Endothelial cell of umbilical vein (primary cell): ENCODE results near the gene NFIA. TPM values are rescaled to one million over a fixed set of nuclear protein-coding genes. Genes with fewer than 3 reads are reported as not detected.

Experiments
- BruUV-seq: library from RNA; stranded (reverse); fragments of 400-500 nt; replicated peaks from 2 replicates; lab custom pipeline; 2021; lab: Mats Ljungman, UMichigan
- CTCF ChIA-PET: fragments of 300-600, 350-600 bp; sonication (Branson Sonifier 250); formaldehyde crosslinking; loops from one replicate; lab custom pipeline; 2021; ENCODE audit warnings: antibody characterized with exemption, inconsistent platforms; lab: Charles Lee
- POLR2A ChIA-PET: fragments of 300-600, 350-600 bp; sonication (Branson Sonifier 250); formaldehyde crosslinking; loops from one replicate; lab custom pipeline; 2021; ENCODE audit warnings: antibody characterized with exemption, inconsistent platforms; lab: Charles Lee
- DNase-seq: peaks from one replicate; pipeline ENCODE4 v3.0.0-alpha.2; 2011; ENCODE audit warnings: low read depth, low spot score
- FAIRE-seq: peaks from 2 replicates; lab custom pipeline; 2011; peaks lifted over from hg19 to GRCh38; lab: Jason Lieb, UNC
- H2AFZ ChIP-seq: 2 replicates; pipeline ENCODE4 v1.6.0; 2012; ENCODE audit warnings: low read depth, low read length, control low read depth, inconsistent platforms
- H3K27ac ChIP-seq: 2 replicates; pipeline ENCODE4 v1.5.1; 2011; ENCODE audit warnings: low read depth, mild to moderate bottlenecking, control low read depth, low read length, moderate library complexity; ENCODE audit not compliant: insufficient read depth
- H3K27me3 ChIP-seq, 2 experiments: 2 replicates each; pipeline versions ENCODE4 v1.6.0 to v1.6.1; 2011; ENCODE audit warnings: low read length in 2 of 2, mixed read lengths in 1 of 2; ENCODE audit not compliant: control insufficient read depth in 2 of 2, insufficient read depth in 2 of 2
- H3K36me3 ChIP-seq, 2 experiments: 2 replicates in 1 of 2; 3 replicates in 1 of 2; pipeline ENCODE4 v1.5.1; 2011; ENCODE audit warnings: low read length in 2 of 2, mild to moderate bottlenecking in 1 of 2, moderate library complexity in 1 of 2; ENCODE audit not compliant: control insufficient read depth in 2 of 2, insufficient read depth in 2 of 2; ENCODE audit errors: extremely low read depth in 1 of 2
- H3K4me1 ChIP-seq: 3 replicates; pipeline ENCODE4 v1.5.1; 2011; ENCODE audit warnings: mild to moderate bottlenecking, low read length; ENCODE audit not compliant: control insufficient read depth, insufficient read depth; ENCODE audit errors: extremely low read depth
- H3K4me2 ChIP-seq: 2 replicates; pipeline ENCODE4 v1.6.1; 2011; ENCODE audit warnings: low read length, control low read depth, mixed read lengths; ENCODE audit not compliant: insufficient read depth
- H3K4me3 ChIP-seq, 3 experiments: fragments of 200-600 bp in 1 of 3; sonication (generic), shearing (Covaris generic) in 1 of 3; replicated peaks in 1 of 3; 2 replicates each; pipeline ENCODE4 v1.5.1; 2011 to 2016; ENCODE audit warnings: control low read depth in 3 of 3, low read length in 3 of 3, mild to moderate bottlenecking in 2 of 3, inconsistent platforms in 1 of 3, low read depth in 1 of 3, moderate library complexity in 1 of 3; ENCODE audit not compliant: insufficient read depth in 1 of 3
- H3K79me2 ChIP-seq: 2 replicates; pipeline ENCODE4 v1.6.0; 2012; ENCODE audit warnings: low read length, inconsistent platforms; ENCODE audit not compliant: control insufficient read depth, insufficient read depth
- H3K9ac ChIP-seq: replicated peaks from 2 replicates; pipeline ENCODE3; 2011; ENCODE audit warnings: low read length, control low read depth; ENCODE audit not compliant: insufficient read depth; ENCODE audit errors: extremely low read depth
- H3K9me1 ChIP-seq: replicated peaks from 3 replicates; pipeline ENCODE4 v1.6.0; 2011; ENCODE audit warnings: mild to moderate bottlenecking, low read length; ENCODE audit not compliant: control insufficient read depth, insufficient read depth; ENCODE audit errors: extremely low read depth
- H3K9me3 ChIP-seq: replicated peaks from 2 replicates; pipeline ENCODE4 v1.5.1; 2012; ENCODE audit warnings: low read length, inconsistent platforms; ENCODE audit not compliant: control insufficient read depth, insufficient read depth
- H4K20me1 ChIP-seq: replicated peaks from 2 replicates; pipeline ENCODE3; 2011; ENCODE audit warnings: mild to moderate bottlenecking, low read length; ENCODE audit not compliant: control insufficient read depth, insufficient read depth; ENCODE audit errors: extremely low read depth
- CTCF ChIP-seq, 2 donors: IDR thresholded peaks; 1 replicate in 1 of 2; 2 replicates in 1 of 2; pipeline ENCODE4 v1.5.1; 2011; ENCODE audit warnings: low read length in 2 of 2, mild to moderate bottlenecking in 2 of 2, moderate library complexity in 2 of 2, control low read depth in 1 of 2, inconsistent platforms in 1 of 2, low read depth in 1 of 2; ENCODE audit not compliant: insufficient read depth in 1 of 2; ENCODE audit errors: extremely low read depth in 1 of 2
- EZH2 ChIP-seq: IDR thresholded peaks from 2 replicates; pipeline ENCODE4 v1.6.1; 2012; ENCODE audit warnings: borderline replicate concordance, low read depth, mild to moderate bottlenecking, moderate library complexity, low read length, inconsistent platforms; ENCODE audit not compliant: severe bottlenecking
- FOS ChIP-seq: IDR thresholded peaks from 2 replicates; pipeline ENCODE4 v1.6.1; 2011; ENCODE audit warnings: mild to moderate bottlenecking, low read length, moderate library complexity, borderline replicate concordance; ENCODE audit not compliant: insufficient read depth
- GATA2 ChIP-seq: IDR thresholded peaks from 2 replicates; pipeline ENCODE4 v1.7.0; 2011; ENCODE audit warnings: low read depth, mild to moderate bottlenecking, moderate library complexity, mixed read lengths, low read length; ENCODE audit not compliant: insufficient read length, insufficient read depth
- JUN ChIP-seq: IDR thresholded peaks from 2 replicates; pipeline ENCODE4 v1.6.1; 2011; ENCODE audit warnings: borderline replicate concordance, low read depth; ENCODE audit not compliant: insufficient read length, insufficient read depth
- MAX ChIP-seq: IDR thresholded peaks from 2 replicates; pipeline ENCODE4 v1.6.1; 2011; ENCODE audit not compliant: insufficient read depth, insufficient read length
- MYC ChIP-seq: IDR thresholded peaks from one replicate; pipeline ENCODE4 v1.6.1; 2011; ENCODE audit warnings: mild to moderate bottlenecking, low read depth, low read length
- POLR2A ChIP-seq: IDR thresholded peaks from 2 replicates; pipeline ENCODE4 v1.6.1; 2012; ENCODE audit warnings: low read depth, mild to moderate bottlenecking, control low read depth, low read length
- POLR2AphosphoS5 ChIP-seq: IDR thresholded peaks from 2 replicates; pipeline ENCODE4 v1.6.1; 2012; ENCODE audit warnings: low read depth, mild to moderate bottlenecking, control low read depth, low read length, moderate library complexity; ENCODE audit not compliant: insufficient read depth
- dilution Hi-C: fragments of 300-500 bp; cut with MboI; formaldehyde crosslinking; loops from one replicate; pipeline ENCODE4 v1.15.0; 2019; ENCODE audit warnings: low sequenced_read_pairs; ENCODE audit not compliant: extremely low pct_ligation_motif_present
- intact Hi-C: fragments of 100-400 bp; cut with micrococcal nuclease; formaldehyde crosslinking; loops from one replicate; pipeline ENCODE4 v1.10.0; 2022
- polyA plus RNA-seq, 4 experiments: library from polyadenylated mRNA; depleted of rRNA in 3 of 4; stranded (reverse) in 3 of 4; unstranded in 1 of 4; fragments of >200 nt; gene quantifications; 2 replicates each; pipeline versions ENCODE4 v1.2.1 to v1.2.3, GENCODE V29; 2011 to 2012; ENCODE audit warnings: missing spikeins in 1 of 4
- total RNA-seq: library from RNA; stranded (reverse); gene quantifications from 2 replicates; pipeline ENCODE4 v1.2.3, GENCODE V29; 2021

The NFIA gene
- total and polyA plus RNA-seq, 2 donors (not counting 3 experiments of a cell fraction or from before 2014, with no cell fraction given), result 25.5 to 47.0 TPM

- Histone ChIP-seq H3K27ac (no peak overlapping the region), H3K4me3 (no peak overlapping the region), H2AFZ (no peak overlapping the region), H3K4me1 (peaks cover 11% of the 10 kb centered on the region), H3K9me1 (no peaks in the 10 kb centered on the region), H4K20me1 (no peaks in the 10 kb centered on the region), H3K9me3 (no peaks in the 10 kb centered on the region), H3K36me3 (no peaks in the 10 kb centered on the region), H3K4me2 (no peak overlapping the region), H3K27me3 (no peaks in the 10 kb centered on the region), H3K9ac (no peak overlapping the region), H3K79me2 (no peaks in the 10 kb centered on the region)
- FAIRE-seq, result no peak
- ChIA-PET POLR2A (no interaction called here), CTCF (no interaction called here)
- dilution Hi-C loops, result no loop called here
- TF ChIP-seq MAX, result no peak
- no peak for TF ChIP-seq FOS
- DNase-seq, result no peak
- intact Hi-C loops, result no loop called here
- BruUV-seq, result no TSS peak
Observed at GRCh38 chr1:61370913-61371279, 288.5 kb downstream of the NFIA start.

- DNase-seq (no peak), FAIRE-seq (no peak)
- Histone ChIP-seq H3K9ac (no peak overlapping the region), H3K9me1 (no peaks in the 10 kb centered on the region), H3K27ac (no peak overlapping the region), H3K79me2 (no peaks in the 10 kb centered on the region), H3K4me3 (no peak overlapping the region), H4K20me1 (no peaks in the 10 kb centered on the region), H3K27me3 (no peaks in the 10 kb centered on the region), H3K4me2 (no peak overlapping the region), H3K9me3 (no peaks in the 10 kb centered on the region), H3K4me1 (peaks cover 11% of the 10 kb centered on the region), H3K36me3 (no peaks in the 10 kb centered on the region), H2AFZ (no peak overlapping the region)
- ChIA-PET POLR2A (interaction anchor here (0.6 kb wide), 1 partner anchor 9 kb away, joined by 3 read pairs; no protein-coding TSS in a partner anchor), CTCF (interaction anchor here (1.0 to 1.1 kb wide), 2 partner anchors 14 to 215 kb away, joined by 4 read pairs; no protein-coding TSS in a partner anchor)
- TF ChIP-seq JUN (no peak), GATA2 (no peak), FOS (no peak), MAX (no peak), POLR2AphosphoS5 (no peak), POLR2A (no peak), EZH2 (no peak), CTCF (IDR thresholded peaks at IDR 0.05; ENCODE audit: extremely low read depth in 1 of 2, insufficient read depth in 1 of 2, low read depth in 1 of 2, low read length in 2 of 2) (no peak), MYC (no peak)
- intact Hi-C loops (no loop called here), dilution Hi-C loops (no loop called here)
- BruUV-seq, result no TSS peak
Observed at GRCh38 chr1:61372944-61373343, 290.6 kb downstream of the NFIA start.
